OCI-LY7 (cell line): Measurements from ENCODE around the gene GRAMD1B. TPM values are rescaled to one million over a fixed set of nuclear protein-coding genes. Genes with fewer than 3 reads are reported as not detected.

Experiments used
- BruUV-seq: library from RNA; stranded (reverse); fragments of 400-500 nt; replicated peaks from 2 replicates; lab custom pipeline; 2021; lab: Mats Ljungman, UMichigan
- CTCF ChIA-PET: fragments of 300-600 bp; sonication (Branson Sonifier 250); formaldehyde crosslinking; loops from one replicate; lab custom pipeline; 2022; ENCODE audit warnings: antibody characterized with exemption; ENCODE audit not compliant: unreplicated experiment; lab: Charles Lee
- POLR2A ChIA-PET: fragments of 300-600 bp; sonication (Branson Sonifier 250); formaldehyde crosslinking; loops from one replicate; lab custom pipeline; 2022; ENCODE audit warnings: antibody characterized with exemption; lab: Charles Lee
- DNase-seq: peaks from one replicate; pipeline ENCODE4 v3.0.0-alpha.2; 2015; ENCODE audit warnings: low spot score
- H2AFZ ChIP-seq: fragments of 200-600 bp; sonication (generic), shearing (Covaris generic); 2 replicates; pipeline ENCODE4 v1.6.1; 2014; ENCODE audit warnings: mild to moderate bottlenecking, antibody characterized with exemption, low read length, moderate library complexity
- H3K27ac ChIP-seq: fragments of 200-600 bp; sonication (generic); 2 replicates; pipeline ENCODE4 v1.5.1; 2014; ENCODE audit warnings: mixed run types, low read depth, mild to moderate bottlenecking, moderate library complexity, low read length, inconsistent platforms; ENCODE audit not compliant: poor library complexity, severe bottlenecking
- H3K36me3 ChIP-seq: fragments of 200-600 bp; sonication (generic); 2 replicates; pipeline ENCODE4 v1.6.1; 2014; ENCODE audit warnings: mild to moderate bottlenecking, antibody characterized with exemption, low read length, moderate library complexity, mixed read lengths; ENCODE audit not compliant: insufficient read depth
- H3K4me1 ChIP-seq: fragments of 200-600 bp; sonication (generic); 2 replicates; pipeline ENCODE4 v1.5.1; 2014; ENCODE audit warnings: mild to moderate bottlenecking, low read length; ENCODE audit not compliant: insufficient read depth, poor library complexity, severe bottlenecking
- H3K4me2 ChIP-seq: fragments of 200-600 bp; sonication (generic); 2 replicates; pipeline ENCODE4 v1.6.1; 2014; ENCODE audit warnings: mild to moderate bottlenecking, low read length
- H3K4me3 ChIP-seq: fragments of 200-600 bp; sonication (generic); 2 replicates; pipeline ENCODE4 v1.5.1; 2014; ENCODE audit warnings: mild to moderate bottlenecking, low read depth, low read length; ENCODE audit not compliant: poor library complexity, severe bottlenecking
- H3K79me2 ChIP-seq: fragments of 200-600 bp; sonication (generic); 2 replicates; pipeline ENCODE4 v1.6.1; 2016; ENCODE audit warnings: low read depth, mild to moderate bottlenecking, low read length, moderate library complexity, mixed read lengths; ENCODE audit not compliant: insufficient read depth
- H3K9me2 ChIP-seq: fragments of 200-600 bp; sonication (generic); 2 replicates; pipeline ENCODE4 v1.6.1; 2016; ENCODE audit warnings: mild to moderate bottlenecking, low read length, mixed read lengths; ENCODE audit not compliant: insufficient read depth
- H3K9me3 ChIP-seq: fragments of 200-600 bp; sonication (generic); 2 replicates; pipeline ENCODE4 v1.6.1; 2014; ENCODE audit warnings: mild to moderate bottlenecking, mixed run types, low read length, mixed read lengths
- H4K20me1 ChIP-seq: fragments of 200-600 bp; sonication (generic); 2 replicates; pipeline ENCODE4 v1.6.1; 2014; ENCODE audit warnings: mild to moderate bottlenecking, antibody characterized with exemption, low read length, moderate library complexity, mixed read lengths; ENCODE audit not compliant: insufficient read depth
- EZH2phosphoT487 ChIP-seq: fragments of 200-600 bp; sonication (generic); IDR thresholded peaks from 2 replicates; pipeline ENCODE4 v1.6.1; 2018; ENCODE audit warnings: low read depth, borderline replicate concordance, mild to moderate bottlenecking, mixed run types, antibody characterized with exemption, low read length, moderate library complexity, mixed read lengths
- intact Hi-C: fragments of 100-400 bp; cut with micrococcal nuclease; formaldehyde crosslinking; loops from one replicate; pipeline ENCODE4 v1.10.0; 2022; ENCODE audit not compliant: unreplicated experiment
- total RNA-seq, 2 experiments: library from RNA; depleted of rRNA in 1 of 2; stranded (reverse); fragments of >200 nt in 1 of 2; shearing (Covaris generic) in 1 of 2; gene quantifications; 2 replicates each; pipeline ENCODE4 v1.2.3, GENCODE V29; 2014 to 2022
- TF ChIP-seq, protein P1 (sequence below): fragments of 200-600 bp; sonication (generic); conservative IDR thresholded peaks from 2 replicates; pipeline ENCODE4 v1.5.1; 2014; ENCODE audit warnings: mild to moderate bottlenecking, antibody characterized with exemption, low read length, moderate library complexity, mixed read lengths

The GRAMD1B gene
- total RNA-seq, 2 experiments from 2014 or later = 0.16 TPM; not detected in 1

DNA sequence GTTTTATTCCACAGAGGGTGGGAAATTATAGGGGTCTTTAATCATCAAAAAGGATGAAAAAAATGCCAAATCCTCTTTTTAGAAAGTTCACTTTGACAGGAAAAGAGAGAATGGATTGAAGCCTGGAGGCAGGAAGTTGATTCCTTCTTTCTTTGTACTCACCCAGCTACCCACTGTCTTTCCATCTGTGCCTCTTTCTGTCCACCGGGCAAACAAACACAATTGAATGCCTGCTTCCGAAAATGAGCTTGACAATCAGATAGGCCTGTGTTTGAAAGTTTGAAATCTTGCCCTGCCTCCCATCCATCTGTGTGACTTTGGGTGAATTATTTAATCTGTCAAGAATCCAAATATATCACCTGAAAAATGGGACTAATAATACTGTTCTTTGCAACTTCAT lies 143.2 kb downstream of the GRAMD1B start:
- no peak for DNase-seq
- no peak overlapping the region for H3K27ac ChIP-seq
- CTCF ChIA-PET = no interaction called here
- intact Hi-C loops = no loop called here
- H3K4me2 ChIP-seq = no peak overlapping the region
- TF ChIP-seq EZH2phosphoT487 = no peak
- TF ChIP-seq, protein P1, sequence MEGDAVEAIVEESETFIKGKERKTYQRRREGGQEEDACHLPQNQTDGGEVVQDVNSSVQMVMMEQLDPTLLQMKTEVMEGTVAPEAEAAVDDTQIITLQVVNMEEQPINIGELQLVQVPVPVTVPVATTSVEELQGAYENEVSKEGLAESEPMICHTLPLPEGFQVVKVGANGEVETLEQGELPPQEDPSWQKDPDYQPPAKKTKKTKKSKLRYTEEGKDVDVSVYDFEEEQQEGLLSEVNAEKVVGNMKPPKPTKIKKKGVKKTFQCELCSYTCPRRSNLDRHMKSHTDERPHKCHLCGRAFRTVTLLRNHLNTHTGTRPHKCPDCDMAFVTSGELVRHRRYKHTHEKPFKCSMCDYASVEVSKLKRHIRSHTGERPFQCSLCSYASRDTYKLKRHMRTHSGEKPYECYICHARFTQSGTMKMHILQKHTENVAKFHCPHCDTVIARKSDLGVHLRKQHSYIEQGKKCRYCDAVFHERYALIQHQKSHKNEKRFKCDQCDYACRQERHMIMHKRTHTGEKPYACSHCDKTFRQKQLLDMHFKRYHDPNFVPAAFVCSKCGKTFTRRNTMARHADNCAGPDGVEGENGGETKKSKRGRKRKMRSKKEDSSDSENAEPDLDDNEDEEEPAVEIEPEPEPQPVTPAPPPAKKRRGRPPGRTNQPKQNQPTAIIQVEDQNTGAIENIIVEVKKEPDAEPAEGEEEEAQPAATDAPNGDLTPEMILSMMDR = no peak
- no peaks in the 10 kb centered on the region for H4K20me1 ChIP-seq
- no peaks in the 10 kb centered on the region for H3K9me3 ChIP-seq
- H3K4me1 ChIP-seq = no peaks in the 10 kb centered on the region
- no peak overlapping the region for H3K4me3 ChIP-seq
- no peak overlapping the region for H2AFZ ChIP-seq
- H3K36me3 ChIP-seq = no peaks in the 10 kb centered on the region
- POLR2A ChIA-PET = interaction anchor here (0.6 kb wide), 1 partner anchor 79 kb away, joined by 3 read pairs; no protein-coding TSS in a partner anchor
- no TSS peak for BruUV-seq
- no peaks in the 10 kb centered on the region for H3K9me2 ChIP-seq
- no peaks in the 10 kb centered on the region for H3K79me2 ChIP-seq

DNA sequence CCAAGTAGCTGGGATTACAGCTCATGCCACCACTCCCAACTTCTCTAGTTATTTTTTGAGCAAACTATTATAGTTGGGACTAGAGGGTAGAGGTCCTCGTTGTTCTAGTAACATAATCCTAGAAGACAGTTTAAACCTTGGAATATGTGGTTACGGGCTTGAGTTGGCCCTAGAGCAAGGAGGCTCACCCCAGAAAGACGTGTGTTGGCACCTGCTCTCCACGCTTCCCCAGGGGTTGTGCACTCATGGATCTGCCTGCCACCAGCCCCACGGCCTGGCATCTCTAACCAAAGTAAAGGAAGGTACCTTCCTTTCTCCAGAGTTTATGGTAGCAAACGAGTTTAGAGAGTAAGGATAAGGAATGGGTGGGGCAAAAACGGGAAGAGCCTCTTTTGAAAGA lies 145.4 kb downstream of the GRAMD1B start:
- no peaks in the 10 kb centered on the region for H3K79me2 ChIP-seq
- DNase-seq = no peak
- TF ChIP-seq, protein P1 = no peak
- TF ChIP-seq EZH2phosphoT487 = no peak
- ChIA-PET POLR2A (interaction anchor here (1.1 kb wide), 1 partner anchor 55 kb away, joined by 3 read pairs; no protein-coding TSS in a partner anchor), CTCF (interaction anchor here (0.6 kb wide), 1 partner anchor 317 kb away, joined by 3 read pairs; no protein-coding TSS in a partner anchor)
- H3K4me3 ChIP-seq = no peak overlapping the region
- H2AFZ ChIP-seq = no peak overlapping the region
- BruUV-seq = no TSS peak
- no peaks in the 10 kb centered on the region for H4K20me1 ChIP-seq
- no peaks in the 10 kb centered on the region for H3K36me3 ChIP-seq
- no peaks in the 10 kb centered on the region for H3K9me3 ChIP-seq
- H3K27ac ChIP-seq = no peak overlapping the region
- no peaks in the 10 kb centered on the region for H3K9me2 ChIP-seq
- intact Hi-C loops = no loop called here
- no peak overlapping the region for H3K4me2 ChIP-seq
- H3K4me1 ChIP-seq = no peaks in the 10 kb centered on the region

DNA sequence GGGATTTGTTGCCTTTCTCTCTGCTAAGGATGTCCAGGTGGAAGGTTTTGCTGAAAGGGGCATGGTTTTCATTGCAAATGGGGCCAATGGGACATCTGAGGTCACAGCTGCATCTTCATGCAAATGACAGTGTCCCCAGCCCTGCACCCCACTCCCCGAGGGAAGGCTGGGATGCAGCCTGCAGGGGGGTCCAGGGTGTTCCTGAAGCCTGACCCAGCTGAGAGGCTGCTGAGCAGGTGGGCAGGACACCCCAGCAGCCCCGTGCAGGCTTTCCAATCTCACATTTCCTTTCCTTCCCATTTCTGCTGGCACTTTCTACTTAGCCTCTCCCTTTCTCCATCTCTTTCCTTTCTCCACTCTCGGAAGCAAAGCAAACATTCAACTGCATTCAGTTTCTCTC lies 146.0 kb downstream of the GRAMD1B start:
- Histone ChIP-seq H3K4me3 (no peak overlapping the region), H3K4me2 (no peak overlapping the region), H3K79me2 (no peaks in the 10 kb centered on the region), H3K4me1 (no peaks in the 10 kb centered on the region), H2AFZ (no peak overlapping the region), H3K36me3 (no peaks in the 10 kb centered on the region), H3K9me2 (no peaks in the 10 kb centered on the region), H3K27ac (no peak overlapping the region), H4K20me1 (no peaks in the 10 kb centered on the region), H3K9me3 (no peaks in the 10 kb centered on the region)
- intact Hi-C loops = no loop called here
- CTCF ChIA-PET = interaction anchor here (0.6 to 1.3 kb wide), 3 partner anchors 8 to 317 kb away, joined by 3 to 4 read pairs (median 3); no protein-coding TSS in a partner anchor
- POLR2A ChIA-PET = interaction anchor here (0.5 to 1.1 kb wide), 2 partner anchors 11 to 56 kb away, joined by 3 read pairs; no protein-coding TSS in a partner anchor
- no peak for DNase-seq
- no TSS peak for BruUV-seq
- no peak for TF ChIP-seq EZH2phosphoT487
- TF ChIP-seq, protein P1 = no peak
